ENCODE results near the gene NOC3L.

The NOC3L gene

DNA sequence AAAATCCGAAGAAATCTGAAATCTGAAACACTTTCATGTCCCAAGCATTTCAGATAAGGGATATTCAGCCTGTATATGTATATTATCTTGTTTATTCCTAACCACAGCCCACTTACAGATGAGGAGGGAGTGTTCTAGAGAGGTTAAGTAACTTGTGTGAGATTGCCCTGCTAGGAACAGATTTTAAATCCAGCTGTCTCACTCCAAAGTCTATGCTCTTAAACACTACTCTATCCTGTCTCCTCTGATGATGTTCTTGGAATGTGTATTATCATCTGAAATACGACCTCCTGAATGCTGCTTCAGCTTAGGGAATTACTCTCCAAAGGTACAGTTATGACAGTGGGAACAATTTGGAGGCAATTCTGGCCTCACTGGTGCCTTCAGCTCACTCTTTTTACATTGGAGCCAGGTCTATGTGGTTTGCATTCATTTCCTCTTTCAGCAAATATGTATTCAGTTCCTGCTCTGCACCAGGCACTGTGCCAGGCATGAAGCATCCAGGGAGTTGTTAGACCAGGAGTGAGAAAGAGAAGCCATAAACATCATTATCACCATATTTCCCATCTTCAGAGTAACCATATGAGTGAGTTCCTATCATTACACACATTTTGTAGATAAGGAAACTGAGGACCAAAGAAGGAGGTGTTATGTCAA is 70.2 kb downstream of the NOC3L start:
- DNase-seq (ENCODE audit: low read depth): peak; percentile 33
- TF ChIP-seq, protein P1, sequence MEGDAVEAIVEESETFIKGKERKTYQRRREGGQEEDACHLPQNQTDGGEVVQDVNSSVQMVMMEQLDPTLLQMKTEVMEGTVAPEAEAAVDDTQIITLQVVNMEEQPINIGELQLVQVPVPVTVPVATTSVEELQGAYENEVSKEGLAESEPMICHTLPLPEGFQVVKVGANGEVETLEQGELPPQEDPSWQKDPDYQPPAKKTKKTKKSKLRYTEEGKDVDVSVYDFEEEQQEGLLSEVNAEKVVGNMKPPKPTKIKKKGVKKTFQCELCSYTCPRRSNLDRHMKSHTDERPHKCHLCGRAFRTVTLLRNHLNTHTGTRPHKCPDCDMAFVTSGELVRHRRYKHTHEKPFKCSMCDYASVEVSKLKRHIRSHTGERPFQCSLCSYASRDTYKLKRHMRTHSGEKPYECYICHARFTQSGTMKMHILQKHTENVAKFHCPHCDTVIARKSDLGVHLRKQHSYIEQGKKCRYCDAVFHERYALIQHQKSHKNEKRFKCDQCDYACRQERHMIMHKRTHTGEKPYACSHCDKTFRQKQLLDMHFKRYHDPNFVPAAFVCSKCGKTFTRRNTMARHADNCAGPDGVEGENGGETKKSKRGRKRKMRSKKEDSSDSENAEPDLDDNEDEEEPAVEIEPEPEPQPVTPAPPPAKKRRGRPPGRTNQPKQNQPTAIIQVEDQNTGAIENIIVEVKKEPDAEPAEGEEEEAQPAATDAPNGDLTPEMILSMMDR (IDR thresholded peaks at IDR 0.05; ENCODE audit: control insufficient read depth, insufficient read depth, low read depth, low read length, missing control alignments): no peak

DNA sequence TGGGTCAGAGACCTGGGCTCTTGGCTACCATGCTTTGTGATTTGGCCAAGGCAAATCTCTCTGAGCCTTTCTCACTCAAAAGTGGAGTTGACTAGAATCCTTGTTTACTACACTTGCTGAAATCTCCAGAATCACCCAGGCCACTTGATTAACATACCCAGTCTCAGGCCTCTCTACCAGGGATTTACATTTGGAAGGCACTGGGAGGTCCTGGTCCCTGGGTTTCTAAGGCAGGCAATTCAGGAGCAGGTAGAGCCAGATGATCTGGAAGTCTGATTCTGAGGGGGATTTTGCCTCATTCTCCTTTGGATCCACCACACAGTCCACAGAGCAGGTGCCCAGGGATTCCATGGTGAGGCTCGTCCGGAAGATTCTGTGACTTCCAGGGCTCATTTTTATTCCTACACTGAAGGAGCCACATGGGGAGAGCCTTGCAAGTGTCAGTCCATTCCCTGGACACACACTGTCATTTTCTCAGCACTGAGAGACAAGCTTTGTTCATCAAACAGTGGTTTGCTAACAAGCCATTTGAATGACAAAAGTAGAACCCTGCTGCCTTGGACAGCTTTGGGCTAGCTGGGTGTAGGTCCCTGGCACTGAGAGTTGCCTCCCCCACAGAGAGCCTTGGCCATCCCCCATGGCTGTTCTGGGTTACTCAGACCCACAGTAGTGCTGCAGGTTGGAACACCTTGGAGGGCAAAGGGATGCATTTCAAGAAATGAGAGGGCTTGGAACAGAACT is 74.2 kb downstream of the NOC3L start:
- no peak overlapping the region for H3K4me3 ChIP-seq (ENCODE audit: control insufficient read depth, low read depth, low read length)
- TF ChIP-seq, protein P1 (IDR thresholded peaks at IDR 0.05; ENCODE audit: control insufficient read depth, insufficient read depth, low read depth, low read length, missing control alignments): no peak
- no peak for DNase-seq (ENCODE audit: low read depth)

More for the DNA sequence above, 70.2 kb downstream of the NOC3L start:
- H3K4me3 ChIP-seq (ENCODE audit: control insufficient read depth, low read depth, low read length): no peak overlapping the region

DNA sequence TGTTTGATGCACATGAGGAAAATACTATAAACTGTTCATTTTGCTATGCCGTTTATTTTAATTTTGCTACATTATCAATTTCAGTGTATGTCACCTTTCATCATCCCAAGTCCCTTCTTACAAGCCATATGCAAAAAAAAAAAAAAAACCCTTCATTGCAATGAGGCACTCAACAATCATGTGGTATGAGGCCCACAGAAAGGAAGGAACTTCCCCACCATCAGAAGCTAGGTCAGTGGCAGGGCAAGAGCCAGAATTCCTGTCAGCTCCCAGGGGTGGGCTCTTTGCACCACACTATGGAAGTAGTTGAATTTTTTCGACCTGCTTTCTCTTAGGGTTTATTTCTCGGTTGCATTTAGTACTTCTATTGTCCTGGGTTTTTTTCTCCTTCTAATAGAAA is 75.4 kb downstream of the NOC3L start:
- DNase-seq (ENCODE audit: low read depth): no peak
- TF ChIP-seq, protein P1 (IDR thresholded peaks at IDR 0.05; ENCODE audit: control insufficient read depth, insufficient read depth, low read depth, low read length, missing control alignments): no peak
- H3K4me3 ChIP-seq (ENCODE audit: control insufficient read depth, low read depth, low read length): no peak overlapping the region

DNA sequence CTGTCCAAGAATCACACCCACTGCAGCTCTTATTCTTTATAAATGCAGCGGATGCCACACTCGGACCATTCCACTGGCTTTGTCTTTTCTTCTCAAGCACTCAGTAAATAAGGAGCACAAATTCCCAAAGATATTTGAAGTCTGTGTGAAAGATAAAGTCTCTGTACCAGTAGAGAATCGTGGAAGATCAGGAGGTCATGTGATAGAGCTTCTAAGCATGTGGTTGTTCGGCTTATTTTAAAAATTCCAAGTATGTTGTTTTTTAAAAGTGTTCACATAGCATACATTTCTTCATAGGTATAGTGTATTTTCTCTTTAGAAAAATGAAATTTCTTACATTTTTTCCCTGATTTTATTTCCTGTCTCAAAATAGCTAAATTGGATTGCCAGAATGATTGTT is 75.8 kb downstream of the NOC3L start:
- H3K4me3 ChIP-seq (ENCODE audit: control insufficient read depth, low read depth, low read length): no peak overlapping the region
- TF ChIP-seq, protein P1 (IDR thresholded peaks at IDR 0.05; ENCODE audit: control insufficient read depth, insufficient read depth, low read depth, low read length, missing control alignments): no peak
- no peak for DNase-seq (ENCODE audit: low read depth)

DNA sequence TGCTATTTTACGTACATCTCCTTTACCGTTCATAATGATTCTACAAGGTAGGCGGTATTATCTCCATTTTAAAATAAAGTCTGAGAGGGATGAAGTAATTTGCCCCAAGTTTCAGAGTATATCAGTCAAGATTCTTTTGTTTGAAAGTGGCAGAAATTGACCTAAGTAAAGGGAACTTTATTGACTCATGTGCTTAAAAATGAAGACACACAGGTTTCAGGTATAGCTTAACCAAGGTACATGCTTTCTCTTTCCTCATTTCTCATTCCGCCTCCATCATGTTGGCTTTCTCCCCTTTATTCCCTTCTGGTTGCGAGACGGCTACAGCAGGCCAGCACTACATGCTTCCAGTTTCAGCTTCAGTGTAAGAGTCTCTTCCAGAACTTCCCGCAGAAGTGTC is 77.5 kb downstream of the NOC3L start:
- no peak overlapping the region for H3K4me3 ChIP-seq (ENCODE audit: control insufficient read depth, low read depth, low read length)
- TF ChIP-seq, protein P1 (IDR thresholded peaks at IDR 0.05; ENCODE audit: control insufficient read depth, insufficient read depth, low read depth, low read length, missing control alignments): no peak
- DNase-seq (ENCODE audit: low read depth): no peak

All from AG09309 (cell line).